Peyer's patch (tissue), 4 donors: Measurements from ENCODE around the gene FAM118A. TPM values are rescaled to one million over a fixed set of nuclear protein-coding genes. Genes with fewer than 3 reads are reported as not detected.
"Not testable (repeated sequence)": the region's sequence is repeated elsewhere in the genome, so short reads cannot be mapped to it uniquely, and the experiment has no call there.

Experiments
- DNase-seq, 3 donors: peaks; one replicate each; pipeline ENCODE4 v3.0.0-alpha.2; 2017 to 2019
- H3K27ac ChIP-seq, 4 donors: fragments of 200-600 bp; sonication (generic); one replicate each; pipeline ENCODE4 v1.5.1; 2016 to 2019
- H3K27me3 ChIP-seq, 2 donors: fragments of 200-600 bp; sonication (generic); one replicate each; pipeline ENCODE4 v1.5.1; 2019
- H3K36me3 ChIP-seq, 3 donors: fragments of 200-600 bp; sonication (generic); one replicate each; pipeline ENCODE4 v1.5.1; 2016 to 2019
- H3K4me1 ChIP-seq, 4 donors: fragments of 200-600 bp; sonication (generic); one replicate each; pipeline ENCODE4 v1.5.1; 2016 to 2019
- H3K4me3 ChIP-seq, 4 donors: fragments of 200-600 bp; sonication (generic); 1 replicate in 3 of 4; 2 replicates in 1 of 4; pipeline ENCODE4 v1.5.1; 2016 to 2019; ENCODE audit warnings: mild to moderate bottlenecking in 1 of 4
- H3K9me3 ChIP-seq, 4 donors: fragments of 200-600 bp; sonication (generic); one replicate each; pipeline ENCODE4 v1.5.1; 2016 to 2019; ENCODE audit warnings: mild to moderate bottlenecking in 1 of 4
- POLR2A ChIP-seq, 2 donors: fragments of 450-650 bp; IDR thresholded peaks; one replicate each; pipeline ENCODE4 v1.5.1; 2017; ENCODE audit warnings: antibody characterized with exemption in 2 of 2, mild to moderate bottlenecking in 2 of 2, moderate library complexity in 2 of 2
- total RNA-seq, 4 donors: library from RNA; depleted of rRNA; stranded (reverse); fragments of >200 nt; gene quantifications; one replicate each; pipeline ENCODE4 v1.1.0, GENCODE V29; 2016
- TF ChIP-seq, protein P1 (sequence below), 6 experiments: fragments of 450-650 bp in 4 of 6; fragments of 200-600 bp in 2 of 6; sonication (generic) in 1 of 6; IDR thresholded peaks; one replicate each; pipeline ENCODE4 v1.5.1; 2017 to 2019; ENCODE audit warnings: antibody characterized with exemption in 6 of 6, mild to moderate bottlenecking in 3 of 6, moderate library complexity in 1 of 6

Gene FAM118A
- total RNA-seq, result 1,000 to 10,000 TPM in 1 of 4 donors, 100 to 1,000 TPM in 1, 10 to 100 TPM in 2; 46.4 to 1,083 (median 189) TPM

DNA sequence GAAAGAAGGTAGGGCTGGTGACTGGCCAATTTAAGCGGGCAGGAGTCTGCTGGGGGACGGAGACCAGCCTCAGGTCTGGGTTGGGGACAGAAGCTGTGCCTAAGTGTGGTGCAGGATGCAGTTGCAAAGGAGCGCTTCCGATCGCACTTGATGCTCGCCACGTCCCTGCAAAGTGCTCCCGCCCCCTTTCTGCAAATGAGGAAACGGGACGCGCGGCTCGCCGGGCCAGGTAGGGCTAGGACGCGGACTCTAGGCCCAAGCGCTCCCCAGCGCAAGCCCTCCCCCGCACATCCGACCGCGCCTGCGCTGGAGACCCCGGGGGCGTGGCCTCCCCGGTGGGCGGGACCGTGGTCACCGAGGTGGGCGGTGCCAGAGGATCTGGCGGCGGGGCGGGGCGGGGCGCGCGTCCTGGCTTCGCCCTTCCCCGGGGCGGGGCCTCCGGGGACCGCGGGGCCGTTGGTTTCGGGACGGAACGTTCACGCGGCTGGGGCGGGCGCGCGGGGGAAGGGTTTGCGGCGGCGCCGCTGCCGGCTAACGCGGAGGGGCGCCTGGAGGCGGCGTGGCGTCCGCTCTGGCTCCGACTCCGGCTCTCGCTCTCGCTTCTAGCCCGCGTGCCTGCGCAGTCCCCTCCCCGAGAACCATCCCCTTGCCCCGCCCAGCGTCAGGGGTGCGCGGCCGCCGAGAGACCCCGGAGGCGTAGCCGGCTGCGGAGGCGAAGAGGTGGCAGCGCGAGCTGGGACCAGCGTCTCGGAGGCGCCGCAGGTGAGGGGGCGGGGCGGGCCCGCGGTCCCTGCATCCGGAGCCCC, at the start of gene FAM118A:
FAM118A (plus strand) TSS at position 513 of the 806 bp plus-strand sequence. CDS start 12,446 bp downstream, outside the sequence.
- Histone ChIP-seq H3K27ac (peak within 1 kb of the TSS; percentile 84 to 91 (median 90)), H3K4me3 (peak within 1 kb of the TSS; percentile 68 to 99 (median 90)), H3K27me3 (no peaks in the 10 kb centered on the region), H3K36me3 (no peaks in the 10 kb centered on the region), H3K9me3 (no peaks in the 10 kb centered on the region), H3K4me1 (peaks cover 0 to 27% (median 8%) of the 10 kb centered on the region in 4 donors)
- TF ChIP-seq, protein P1, sequence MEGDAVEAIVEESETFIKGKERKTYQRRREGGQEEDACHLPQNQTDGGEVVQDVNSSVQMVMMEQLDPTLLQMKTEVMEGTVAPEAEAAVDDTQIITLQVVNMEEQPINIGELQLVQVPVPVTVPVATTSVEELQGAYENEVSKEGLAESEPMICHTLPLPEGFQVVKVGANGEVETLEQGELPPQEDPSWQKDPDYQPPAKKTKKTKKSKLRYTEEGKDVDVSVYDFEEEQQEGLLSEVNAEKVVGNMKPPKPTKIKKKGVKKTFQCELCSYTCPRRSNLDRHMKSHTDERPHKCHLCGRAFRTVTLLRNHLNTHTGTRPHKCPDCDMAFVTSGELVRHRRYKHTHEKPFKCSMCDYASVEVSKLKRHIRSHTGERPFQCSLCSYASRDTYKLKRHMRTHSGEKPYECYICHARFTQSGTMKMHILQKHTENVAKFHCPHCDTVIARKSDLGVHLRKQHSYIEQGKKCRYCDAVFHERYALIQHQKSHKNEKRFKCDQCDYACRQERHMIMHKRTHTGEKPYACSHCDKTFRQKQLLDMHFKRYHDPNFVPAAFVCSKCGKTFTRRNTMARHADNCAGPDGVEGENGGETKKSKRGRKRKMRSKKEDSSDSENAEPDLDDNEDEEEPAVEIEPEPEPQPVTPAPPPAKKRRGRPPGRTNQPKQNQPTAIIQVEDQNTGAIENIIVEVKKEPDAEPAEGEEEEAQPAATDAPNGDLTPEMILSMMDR (IDR thresholded peaks at IDR 0.05), result peak in 3 of 6 experiments; percentile 13 to 21 (median 17)
- TF ChIP-seq POLR2A (IDR thresholded peaks at IDR 0.05), result peak; percentile 58 to 81
- DNase-seq, result peak; percentile 94 to 99 (median 97)

DNA sequence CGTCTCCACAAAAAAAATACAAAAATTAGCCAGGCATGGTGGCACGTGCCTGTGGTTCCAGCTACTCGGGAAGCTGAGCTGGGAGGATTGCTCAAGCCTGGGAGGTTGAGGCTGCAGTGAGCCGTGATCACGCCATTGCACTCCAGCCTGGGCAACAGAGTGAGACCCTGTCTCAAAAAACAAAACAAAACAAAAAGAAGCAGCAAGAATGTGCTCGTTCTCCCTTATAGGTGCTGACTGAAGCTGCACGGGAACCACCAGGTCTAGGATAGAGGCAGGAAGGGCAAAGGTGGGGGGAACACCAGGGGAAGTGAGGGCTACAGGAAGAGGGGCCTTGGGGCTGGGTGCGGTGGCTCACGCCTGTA, 49.4 kb upstream of the FAM118A start:
- H3K27me3 ChIP-seq, H3K27ac ChIP-seq, H3K4me3 ChIP-seq, DNase-seq, H3K36me3 ChIP-seq, H3K9me3 ChIP-seq: not testable (repeated sequence)
- peaks cover 3 to 24% (median 17%) of the 10 kb centered on the region in 4 donors for H3K4me1 ChIP-seq

- no peaks in the 10 kb centered on the region for H3K27me3 ChIP-seq
- peak; percentile 42 to 83 (median 67) for DNase-seq
- no peak overlapping the region for H3K4me3 ChIP-seq
- peaks cover 3 to 24% (median 17%) of the 10 kb centered on the region in 4 donors for H3K4me1 ChIP-seq
- no peaks in the 10 kb centered on the region for H3K9me3 ChIP-seq
- no peaks in the 10 kb centered on the region for H3K36me3 ChIP-seq
- TF ChIP-seq, protein P1 (IDR thresholded peaks at IDR 0.05), result no peak
- TF ChIP-seq POLR2A (IDR thresholded peaks at IDR 0.05), result no peak
- no peak overlapping the region for H3K27ac ChIP-seq
Observed at GRCh38 chr22:45261407-45262088, 48.2 kb upstream of the FAM118A start.

DNA sequence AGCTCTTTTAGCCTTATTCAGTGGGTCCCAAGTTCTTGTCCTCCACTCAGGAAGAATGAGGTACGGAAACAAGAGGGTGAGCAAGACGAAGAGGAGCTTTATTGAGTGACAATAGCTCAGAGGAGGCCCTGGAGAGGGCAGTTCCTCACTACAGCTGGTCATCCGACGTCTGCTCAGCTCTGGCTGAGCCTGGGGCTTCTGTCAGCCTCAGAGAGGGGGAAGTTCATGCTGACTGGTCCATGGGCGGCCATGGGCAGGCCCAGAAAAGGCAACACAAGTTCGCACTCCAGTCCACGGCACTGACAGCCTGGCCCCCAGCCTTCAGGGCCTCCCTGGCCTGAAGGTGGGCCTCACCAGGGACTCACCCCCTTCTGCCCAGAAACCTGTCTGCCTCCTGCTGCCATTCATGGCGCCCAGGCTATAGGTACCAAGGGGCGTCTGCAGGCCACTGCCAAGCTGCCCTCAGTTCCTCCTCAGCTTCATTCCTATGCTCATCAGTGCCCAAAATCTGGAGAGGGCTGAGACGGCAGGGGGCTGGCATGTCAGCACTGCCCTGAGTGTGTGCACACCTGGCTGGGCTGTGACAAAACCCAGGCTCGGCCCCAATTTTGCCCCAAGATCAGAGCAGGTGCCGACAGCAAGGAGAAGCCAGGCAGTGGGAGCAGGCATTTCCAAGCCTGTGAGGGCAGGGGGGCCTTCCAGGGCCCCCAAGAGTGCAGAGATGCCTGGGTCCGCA, 47.4 kb upstream of the FAM118A start:
- Histone ChIP-seq H3K27ac (peak overlapping the region in 1 of 4 donors; percentile 61), H3K4me3 (peak overlapping the region in 1 of 4 donors; percentile 29), H3K9me3 (no peaks in the 10 kb centered on the region), H3K27me3 (no peaks in the 10 kb centered on the region), H3K36me3 (no peaks in the 10 kb centered on the region), H3K4me1 (peaks cover 3 to 24% (median 17%) of the 10 kb centered on the region in 4 donors)
- DNase-seq, result no peak
- TF ChIP-seq, protein P1 (IDR thresholded peaks at IDR 0.05), result no peak
- TF ChIP-seq POLR2A (IDR thresholded peaks at IDR 0.05), result no peak

DNA sequence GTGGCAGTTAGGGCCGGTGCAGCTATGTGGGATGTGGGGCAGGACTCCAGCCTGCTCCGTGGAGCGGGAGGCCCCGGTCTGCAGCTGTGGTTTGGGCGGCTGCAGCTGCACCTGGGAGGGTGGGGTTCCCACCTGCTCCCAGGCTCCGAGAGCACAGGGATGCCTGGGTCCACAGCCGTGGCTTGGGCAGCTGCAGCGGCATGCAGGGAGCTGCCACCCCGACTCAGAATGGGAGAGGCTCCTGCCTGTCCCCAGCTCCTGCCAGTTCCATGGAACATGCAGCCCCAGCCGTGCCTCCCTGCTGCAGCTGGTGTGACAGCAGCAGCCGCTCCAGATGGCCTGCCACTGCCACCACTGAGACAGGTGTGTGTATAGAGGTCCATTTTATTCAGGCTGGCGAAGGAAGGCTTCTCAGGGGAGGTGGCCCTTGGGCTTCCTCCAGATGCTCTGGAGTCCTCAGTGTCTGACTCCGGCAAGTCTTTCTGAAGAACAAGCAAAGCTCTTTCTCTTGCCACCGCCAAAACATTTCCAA, 46.7 kb upstream of the FAM118A start:
- TF ChIP-seq, protein P1 (IDR thresholded peaks at IDR 0.05), result no peak
- TF ChIP-seq POLR2A (IDR thresholded peaks at IDR 0.05), result no peak
- H3K27ac ChIP-seq, result peak overlapping the region in 3 of 4 donors; percentile 13 to 61 (median 47)

More for the DNA sequence above, 46.7 kb upstream of the FAM118A start:
- Histone ChIP-seq H3K4me1 (peaks cover 3 to 25% (median 17%) of the 10 kb centered on the region in 4 donors), H3K27me3 (no peaks in the 10 kb centered on the region), H3K9me3 (no peaks in the 10 kb centered on the region), H3K4me3 (peak overlapping the region in 1 of 4 donors; percentile 29), H3K36me3 (no peaks in the 10 kb centered on the region)
- DNase-seq, result peak in 2 of 3 donors; percentile 54 to 69
